A549 (cell line): Measurements from ENCODE around the gene CCDC38.

Experiments
- BHLHE40 ChIP-seq: IDR thresholded peaks from 2 replicates; pipeline ENCODE4 v1.6.1; 2012; ENCODE audit warnings: low read depth, low read length, inconsistent platforms
- CEBPB ChIP-seq, 2 experiments: fragments of >200 bp in 1 of 2; sonication (Bioruptor Twin) in 1 of 2; formaldehyde crosslinking in 1 of 2; IDR thresholded peaks; 2 replicates each; pipeline ENCODE4 v1.6.1; 2012 to 2016
- CHD2 ChIP-seq: fragments of 150-350 bp; IDR thresholded peaks from 2 replicates; pipeline ENCODE4 v1.6.1; 2014; ENCODE audit warnings: low read length; ENCODE audit not compliant: partially characterized antibody
- CTCF ChIP-seq: fragments of >200 bp; sonication (Bioruptor Twin); formaldehyde crosslinking; IDR thresholded peaks from 3 replicates; pipeline ENCODE4 v1.5.1; 2016
- ESRRA ChIP-seq: fragments of 150-350 bp; IDR thresholded peaks from 2 replicates; pipeline ENCODE4 v1.6.1; 2014; ENCODE audit warnings: mild to moderate bottlenecking, low read length, borderline replicate concordance
- JUN ChIP-seq, 2 experiments: fragments of >200 bp; sonication (Bioruptor Twin); formaldehyde crosslinking; IDR thresholded peaks; 2 replicates in 1 of 2; 3 replicates in 1 of 2; pipeline ENCODE4 v1.6.1; 2016 to 2017
- NPAS2 ChIP-seq: fragments of 250-450 bp; sonication (Bioruptor Pico); IDR thresholded peaks from 2 replicates; pipeline ENCODE4 v1.8.0; 2022; ENCODE audit warnings: mild to moderate bottlenecking, moderate library complexity, borderline replicate concordance
- POLR2A ChIP-seq: IDR thresholded peaks from 2 replicates; pipeline ENCODE4 v1.6.1; 2012; ENCODE audit warnings: mild to moderate bottlenecking, low read length
- POLR2AphosphoS2 ChIP-seq: conservative IDR thresholded peaks from 2 replicates; pipeline ENCODE4 v1.6.1; 2012; ENCODE audit warnings: low read length, improper control_type of control experiment, inconsistent platforms
- RAD21 ChIP-seq, 2 experiments: fragments of >200 bp in 1 of 2; sonication (Bioruptor Twin) in 1 of 2; formaldehyde crosslinking in 1 of 2; IDR thresholded peaks in 1 of 2; conservative IDR thresholded peaks in 1 of 2; 2 replicates in 1 of 2; 3 replicates in 1 of 2; pipeline ENCODE4 v1.6.1; 2012 to 2018; ENCODE audit warnings: inconsistent platforms in 1 of 2
- REST ChIP-seq: fragments of 200-600 bp; sonication (generic); IDR thresholded peaks from 2 replicates; pipeline ENCODE4 v1.6.1; 2016; ENCODE audit warnings: antibody characterized with exemption, mild to moderate bottlenecking, moderate library complexity
- SMC3 ChIP-seq: fragments of >200 bp; sonication (Bioruptor Twin); formaldehyde crosslinking; IDR thresholded peaks from 3 replicates; pipeline ENCODE4 v1.6.1; 2018; ENCODE audit warnings: inconsistent platforms
- TF ChIP-seq, protein P1 (sequence below): IDR thresholded peaks from 2 replicates; pipeline ENCODE4 v1.6.1; 2012

DNA sequence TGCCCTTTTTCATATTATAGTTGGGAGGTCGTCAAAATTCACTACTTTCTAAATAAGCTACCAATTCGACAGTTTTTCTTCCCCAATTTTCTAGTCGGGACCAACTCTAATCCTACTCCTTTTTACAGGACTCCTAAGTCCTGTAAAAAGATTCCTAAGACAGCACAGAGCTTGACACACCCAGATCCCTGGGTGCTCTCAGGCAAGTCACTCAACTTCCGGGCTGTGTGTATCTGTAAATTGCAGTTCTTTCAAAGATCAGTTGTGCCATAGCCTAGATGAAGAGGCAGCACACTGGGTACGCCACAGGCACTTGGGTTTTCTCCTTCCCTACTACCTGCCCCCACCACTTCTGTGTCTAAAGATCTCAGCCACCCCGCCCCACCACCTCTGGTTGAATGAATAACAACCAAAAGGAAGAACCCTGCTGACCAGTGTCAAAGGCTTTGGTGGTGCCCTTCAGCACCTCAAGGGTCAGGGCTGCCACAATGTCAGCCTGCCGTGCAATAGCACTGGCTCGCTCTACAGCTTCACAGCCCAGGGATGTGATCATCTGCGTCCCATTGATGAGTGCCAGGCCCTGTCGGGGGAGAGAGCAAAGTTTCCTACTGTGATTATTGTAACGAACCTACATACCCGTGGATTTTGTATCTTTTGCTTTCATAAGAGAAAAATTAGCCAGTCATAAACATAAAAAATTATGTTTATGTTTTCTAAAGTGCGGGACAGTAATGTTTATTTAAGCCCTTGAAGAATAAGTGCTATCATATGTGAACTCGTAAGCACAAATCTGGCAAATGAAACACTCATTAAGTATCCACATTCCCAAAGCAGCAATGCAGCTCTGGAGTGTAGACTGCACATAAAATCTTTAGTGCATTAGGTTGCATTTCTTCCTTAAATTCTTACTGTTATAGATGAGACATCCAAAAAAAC, 44.5 kb upstream of the CCDC38 start:
- TF ChIP-seq SMC3 (no peak), BHLHE40 (no peak), JUN (IDR thresholded peaks at IDR 0.05) (no peak), CTCF (no peak), RAD21 (conservative IDR thresholded peaks at IDR 0.05 in 1 of 2, IDR thresholded peaks at IDR 0.05 in 1 of 2) (no peak), CEBPB (IDR thresholded peaks at IDR 0.05) (no peak), CHD2 (no peak), NPAS2 (CRISPR knock-in tag) (no peak), POLR2AphosphoS2 (no peak), REST (no peak), POLR2A (no peak), ESRRA (no peak)
- TF ChIP-seq, protein P1, sequence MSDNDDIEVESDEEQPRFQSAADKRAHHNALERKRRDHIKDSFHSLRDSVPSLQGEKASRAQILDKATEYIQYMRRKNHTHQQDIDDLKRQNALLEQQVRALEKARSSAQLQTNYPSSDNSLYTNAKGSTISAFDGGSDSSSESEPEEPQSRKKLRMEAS, result no peak
